H1 (cell line): ENCODE results near the gene PBXIP1. TPM values are rescaled to one million over a fixed set of nuclear protein-coding genes. Genes with fewer than 3 reads are reported as not detected.

ENCODE experiments used
- GTF2F1 ChIP-seq: IDR thresholded peaks from 2 replicates; pipeline ENCODE4 v1.6.1; 2012; ENCODE audit warnings: low read depth, low read length, improper control_type of control experiment, borderline replicate concordance
- KDM5A ChIP-seq: fragments of 200-600 bp; IDR thresholded peaks from 2 replicates; pipeline ENCODE4 v1.7.1; 2012; ENCODE audit warnings: mild to moderate bottlenecking, low read length, inconsistent platforms, mixed read lengths
- NANOG ChIP-seq: IDR thresholded peaks from 2 replicates; pipeline ENCODE4 v1.6.1; 2011; ENCODE audit warnings: low read length, low read depth, mild to moderate bottlenecking, inconsistent platforms; ENCODE audit not compliant: insufficient read depth, poor library complexity, severe bottlenecking
- PHF8 ChIP-seq: fragments of 200-600 bp; sonication (generic); conservative IDR thresholded peaks from 2 replicates; pipeline ENCODE4 v1.7.1; 2012; ENCODE audit warnings: low read depth, mild to moderate bottlenecking, inconsistent platforms, low read length, moderate library complexity
- TBP ChIP-seq: IDR thresholded peaks from 2 replicates; pipeline ENCODE4 v1.6.1; 2011; ENCODE audit warnings: low read depth, low read length, improper control_type of control experiment
- polyA plus RNA-seq, 7 experiments: library from polyadenylated mRNA; depleted of rRNA in 3 of 7; stranded (reverse) in 5 of 7; unstranded in 2 of 7; fragments of >200 nt in 5 of 7; fragments of 200-250 nt in 2 of 7; gene quantifications; 1 replicate in 5 of 7; 2 replicates in 1 of 7; 4 replicates in 1 of 7; pipeline versions ENCODE4 v1.2.1 to v1.2.3, GENCODE V29; 2011 to 2013; ENCODE audit warnings: missing spikeins in 2 of 7, mixed read lengths in 2 of 7
- total RNA-seq: library from RNA; stranded (reverse); fragmentation: NEBNext Ultra II Directional; extraction: Animal tissue kit (Norgen Biotek cat#: 25700); gene quantifications from 2 replicates; pipeline ENCODE4 v1.2.1, GENCODE V29; 2021
- TF ChIP-seq, protein P1 (sequence below), 3 experiments: IDR thresholded peaks; 1 replicate in 2 of 3; 2 replicates in 1 of 3; pipeline versions ENCODE4 v1.5.1 to v1.6.1; 2011; ENCODE audit warnings: low read length in 3 of 3, mild to moderate bottlenecking in 3 of 3, inconsistent platforms in 2 of 3, low read depth in 1 of 3, moderate library complexity in 1 of 3; ENCODE audit not compliant: insufficient read depth in 1 of 3; ENCODE audit errors: control extremely low read depth in 1 of 3

Gene PBXIP1
- total and polyA plus RNA-seq, 2 of the 8 experiments (the other 6 are each of a cell fraction or from before 2014, with no cell fraction given): 12.0 to 19.8 TPM

DNA sequence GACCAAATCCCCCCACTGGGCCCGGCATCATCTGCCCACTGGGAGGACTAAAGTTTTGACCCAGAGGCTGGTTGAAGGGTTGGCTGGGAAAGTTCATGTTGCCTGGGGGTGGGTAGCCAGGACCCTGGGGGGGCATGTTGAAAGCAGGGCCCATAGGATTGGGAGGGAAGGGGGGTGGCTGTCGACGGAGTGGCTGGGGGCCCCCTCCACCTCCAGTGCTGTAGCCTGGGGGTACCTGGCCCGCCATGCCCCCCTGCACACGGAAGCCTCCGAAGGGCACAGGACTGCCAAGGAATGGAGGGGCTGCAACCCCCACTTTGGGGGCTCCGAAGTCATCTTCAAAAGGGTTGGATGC, 3.5 kb upstream of the PBXIP1 start (continued):
- TF ChIP-seq PHF8 (no peak), GTF2F1 (no peak), TBP (no peak), KDM5A (no peak), NANOG (no peak)
- TF ChIP-seq, protein P1, sequence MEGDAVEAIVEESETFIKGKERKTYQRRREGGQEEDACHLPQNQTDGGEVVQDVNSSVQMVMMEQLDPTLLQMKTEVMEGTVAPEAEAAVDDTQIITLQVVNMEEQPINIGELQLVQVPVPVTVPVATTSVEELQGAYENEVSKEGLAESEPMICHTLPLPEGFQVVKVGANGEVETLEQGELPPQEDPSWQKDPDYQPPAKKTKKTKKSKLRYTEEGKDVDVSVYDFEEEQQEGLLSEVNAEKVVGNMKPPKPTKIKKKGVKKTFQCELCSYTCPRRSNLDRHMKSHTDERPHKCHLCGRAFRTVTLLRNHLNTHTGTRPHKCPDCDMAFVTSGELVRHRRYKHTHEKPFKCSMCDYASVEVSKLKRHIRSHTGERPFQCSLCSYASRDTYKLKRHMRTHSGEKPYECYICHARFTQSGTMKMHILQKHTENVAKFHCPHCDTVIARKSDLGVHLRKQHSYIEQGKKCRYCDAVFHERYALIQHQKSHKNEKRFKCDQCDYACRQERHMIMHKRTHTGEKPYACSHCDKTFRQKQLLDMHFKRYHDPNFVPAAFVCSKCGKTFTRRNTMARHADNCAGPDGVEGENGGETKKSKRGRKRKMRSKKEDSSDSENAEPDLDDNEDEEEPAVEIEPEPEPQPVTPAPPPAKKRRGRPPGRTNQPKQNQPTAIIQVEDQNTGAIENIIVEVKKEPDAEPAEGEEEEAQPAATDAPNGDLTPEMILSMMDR (IDR thresholded peaks at IDR 0.05; ENCODE audit: control extremely low read depth in 1 of 3, insufficient read depth in 1 of 3, low read depth in 1 of 3, low read length in 3 of 3): no peak
